GM12878 (cell line): ENCODE measurements around the gene PKP3. TPM values are rescaled to one million over a fixed set of nuclear protein-coding genes. Genes with fewer than 3 reads are reported as not detected.

Experiments
- ATAC-seq: fragments of 200-7000 bp; cut with Tn5 transposase; 3 replicates; pipeline ENCODE4 v1.9.1; 2020; ENCODE audit warnings: mild to moderate bottlenecking, moderate library complexity
- BruUV-seq: library from RNA; stranded (reverse); fragments of 400-500 nt; replicated peaks from 2 replicates; lab custom pipeline; 2021; lab: Mats Ljungman, UMichigan
- CTCF ChIA-PET: fragments of 300-600 bp; sonication (Branson Sonifier 250); formaldehyde crosslinking; extraction: SDS; loops from one replicate; lab custom pipeline; 2021; ENCODE audit warnings: inconsistent platforms; lab: Yijun Ruan, JAX
- POLR2A ChIA-PET: fragments of 350-600 bp; formaldehyde crosslinking; extraction: SDS; loops from one replicate; lab custom pipeline; 2021; ENCODE audit warnings: inconsistent platforms; lab: Charles Lee
- RAD21 ChIA-PET: fragments of 300-600 bp; sonication (Branson Sonifier 250); formaldehyde crosslinking; loops from one replicate; lab custom pipeline; 2023; ENCODE audit warnings: antibody characterized with exemption; ENCODE audit not compliant: unreplicated experiment; lab: Charles Lee
- SMC1A ChIA-PET: fragments of 300-600 bp; sonication (Branson Sonifier 250); formaldehyde crosslinking; loops from one replicate; lab custom pipeline; 2023; ENCODE audit not compliant: unreplicated experiment, uncharacterized antibody; lab: Charles Lee
- DNase-seq: peaks from one replicate; pipeline ENCODE4 v3.0.0-alpha.2; 2011; ENCODE audit warnings: low read depth, low spot score
- FAIRE-seq: peaks from 3 replicates; lab custom pipeline; 2011; peaks lifted over from hg19 to GRCh38; lab: Jason Lieb, UNC
- H2AFZ ChIP-seq: 2 replicates; pipeline ENCODE4 v1.6.0; 2011; ENCODE audit warnings: low read depth, low read length, control low read depth; ENCODE audit not compliant: control insufficient read depth
- H3K27ac ChIP-seq: 2 replicates; pipeline ENCODE4 v1.5.1; 2011; ENCODE audit warnings: control low read depth; ENCODE audit not compliant: control insufficient read depth, insufficient read depth
- H3K27me3 ChIP-seq, 2 experiments: replicated peaks in 1 of 2; 2 replicates each; pipeline versions ENCODE4 v1.6.0 to v1.6.1; 2011; ENCODE audit warnings: low read length in 1 of 2; ENCODE audit not compliant: control insufficient read depth in 2 of 2, insufficient read depth in 2 of 2
- H3K36me3 ChIP-seq, 2 experiments: 2 replicates each; pipeline ENCODE4 v1.5.1; 2011; ENCODE audit warnings: low read length in 1 of 2; ENCODE audit not compliant: control insufficient read depth in 2 of 2, insufficient read depth in 2 of 2
- H3K4me1 ChIP-seq: 2 replicates; pipeline ENCODE4 v1.6.1; 2011; ENCODE audit warnings: mild to moderate bottlenecking, low read length, moderate library complexity, mixed read lengths; ENCODE audit not compliant: control insufficient read depth, insufficient read depth
- H3K4me2 ChIP-seq: 2 replicates; pipeline ENCODE4 v1.6.0; 2011; ENCODE audit warnings: control low read depth; ENCODE audit not compliant: control insufficient read depth, insufficient read depth
- H3K4me3 ChIP-seq: fragments of 200-600 bp; sonication (generic); 2 replicates; pipeline ENCODE4 v1.5.1; 2016
- H3K79me2 ChIP-seq: 2 replicates; pipeline ENCODE4 v1.6.0; 2011; ENCODE audit warnings: low read length; ENCODE audit not compliant: control insufficient read depth, insufficient read depth
- H3K9ac ChIP-seq: 2 replicates; pipeline ENCODE4 v1.8.0; 2011; ENCODE audit warnings: low read length, control low read depth, mixed read lengths; ENCODE audit not compliant: control insufficient read depth, insufficient read depth
- H3K9me3 ChIP-seq: replicated peaks from 3 replicates; pipeline ENCODE4 v1.5.1; 2011; ENCODE audit warnings: mild to moderate bottlenecking, low read length; ENCODE audit not compliant: control insufficient read depth, insufficient read depth
- H4K20me1 ChIP-seq: 2 replicates; pipeline ENCODE4 v1.6.0; 2011; ENCODE audit not compliant: control insufficient read depth, insufficient read depth
- BCLAF1 ChIP-seq: fragments of 450-650 bp; IDR thresholded peaks from 2 replicates; pipeline ENCODE4 v1.6.1; 2017; ENCODE audit warnings: antibody characterized with exemption, mild to moderate bottlenecking, moderate library complexity
- DPF2 ChIP-seq: fragments of 450-650 bp; IDR thresholded peaks from 2 replicates; pipeline ENCODE4 v1.6.1; 2017; ENCODE audit warnings: mild to moderate bottlenecking
- EP300 ChIP-seq, 2 experiments: fragments of 150-350 bp in 1 of 2; IDR thresholded peaks; 2 replicates each; pipeline ENCODE4 v1.6.1; 2011 to 2012; ENCODE audit warnings: low read depth in 2 of 2, low read length in 2 of 2, borderline replicate concordance in 1 of 2, improper control_type of control experiment in 1 of 2, inconsistent platforms in 1 of 2; ENCODE audit not compliant: control insufficient read depth in 1 of 2
- FOXK2 ChIP-seq: fragments of 450-650 bp; IDR thresholded peaks from 2 replicates; pipeline ENCODE4 v1.6.1; 2017; ENCODE audit warnings: mild to moderate bottlenecking, moderate library complexity
- HCFC1 ChIP-seq: fragments of 150-350 bp; IDR thresholded peaks from 2 replicates; pipeline ENCODE4 v1.6.1; 2014; ENCODE audit warnings: low read length
- MEF2B ChIP-seq: fragments of 450-650 bp; IDR thresholded peaks from 2 replicates; pipeline ENCODE4 v1.6.1; 2018; ENCODE audit warnings: mild to moderate bottlenecking, moderate library complexity; ENCODE audit not compliant: partially characterized antibody, poor library complexity, severe bottlenecking
- PAX5 ChIP-seq: IDR thresholded peaks from 2 replicates; pipeline ENCODE4 v1.6.1; 2011; ENCODE audit warnings: low read depth, low read length, borderline replicate concordance
- REST ChIP-seq: IDR thresholded peaks from 2 replicates; pipeline ENCODE4 v1.6.1; 2012; ENCODE audit warnings: mild to moderate bottlenecking, low read depth, low read length
- SMC3 ChIP-seq: IDR thresholded peaks from 2 replicates; pipeline ENCODE4 v1.6.1; 2011; ENCODE audit warnings: low read length, improper control_type of control experiment, borderline replicate concordance
- TAF1 ChIP-seq: IDR thresholded peaks from 2 replicates; pipeline ENCODE4 v1.6.1; 2011; ENCODE audit warnings: mild to moderate bottlenecking, low read depth, low read length, borderline replicate concordance
- ZNF207 ChIP-seq: fragments of 450-650 bp; IDR thresholded peaks from 2 replicates; pipeline ENCODE4 v1.6.1; 2014; ENCODE audit warnings: antibody characterized with exemption, mild to moderate bottlenecking, borderline replicate concordance
- ZNF592 ChIP-seq: fragments of 450-650 bp; IDR thresholded peaks from 2 replicates; pipeline ENCODE4 v1.6.1; 2017; ENCODE audit warnings: mild to moderate bottlenecking, moderate library complexity
- WGBS: methylation state at CpG from one replicate; pipeline ENCODE4 v1.1.6; 2016; ENCODE audit warnings: low lambda C conversion rate; ENCODE audit not compliant: insufficient replicate concordance, insufficient coverage; ENCODE audit errors: missing lambda C conversion rate; 5-methylcytosine and 5-hydroxymethylcytosine counted together
- in situ Hi-C: fragments of 300-500 bp; cut with MboI; formaldehyde crosslinking; loops from 9 replicates; pipeline ENCODE4 v1.14.3; 2018; ENCODE audit warnings: mixed read lengths
- intact Hi-C: fragments of 100-400 bp; cut with micrococcal nuclease; formaldehyde crosslinking; loops from one replicate; pipeline ENCODE4 v1.14.2; 2022; ENCODE audit not compliant: unreplicated experiment
- polyA plus RNA-seq, 11 experiments: library from polyadenylated mRNA; depleted of rRNA in 4 of 11; unstranded in 6 of 11; stranded (reverse) in 5 of 11; fragments of >200 nt; fragmentation: Nextera tagmentation in 4 of 11; fragmentation: Illumina TruSeq in 1 of 11; extraction: Ambion mirVana in 4 of 11; extraction: Trizol in 1 of 11; gene quantifications; 1 replicate in 1 of 11; 2 replicates in 10 of 11; pipeline versions ENCODE4 v1.2.1 to v1.2.3, GENCODE V29; 2011 to 2016; ENCODE audit warnings: inconsistent platforms in 2 of 11, missing spikeins in 2 of 11, low read depth in 1 of 11
- total RNA-seq, 4 experiments: library from RNA; depleted of rRNA in 3 of 4; stranded (reverse); fragments of >200 nt in 3 of 4; fragmentation: Illumina TruSeq in 1 of 4; extraction: Trizol in 1 of 4; gene quantifications; 2 replicates each; pipeline versions ENCODE4 v1.2.1 to v1.2.3, GENCODE V29; 2013 to 2021

PKP3 gene
- total and polyA plus RNA-seq, 10 of the 15 experiments (the other 5 are each of a cell fraction or from before 2014, with no cell fraction given): 0.45 to 0.90 TPM; not detected in 8

GRCh38 chr11:395866-396265, 1.9 kb downstream of the PKP3 start:
- Histone ChIP-seq H3K79me2 (no peaks in the 10 kb centered on the region), H3K4me2 (no peak overlapping the region), H4K20me1 (no peaks in the 10 kb centered on the region), H3K4me3 (no peak overlapping the region), H3K36me3 (no peaks in the 10 kb centered on the region), H3K4me1 (no peaks in the 10 kb centered on the region), H3K27me3 (no peaks in the 10 kb centered on the region), H3K9me3 (no peaks in the 10 kb centered on the region; the same call in 2 of the 3 replicates), H2AFZ (no peak overlapping the region), H3K9ac (no peak overlapping the region), H3K27ac (no peak overlapping the region)
- DNase-seq (no peak), ATAC-seq (no peak), FAIRE-seq (no peak)
- WGBS: 66% methylated on average over 7 of the region's 11 CpGs
- in situ Hi-C loops (no loop called here), intact Hi-C loops (no loop called here)
- ChIA-PET POLR2A (no interaction called here), RAD21 (no interaction called here), SMC1A (interaction anchor here (1.7 kb wide), 1 partner anchor 145 kb away, joined by 5 read pairs; no protein-coding TSS in a partner anchor), CTCF (interaction anchor here (1.1 to 1.4 kb wide), 2 partner anchors 123 to 135 kb away, joined by 3 read pairs; no protein-coding TSS in a partner anchor)
- no TSS peak for BruUV-seq
- TF ChIP-seq MEF2B (no peak), FOXK2 (no peak), ZNF207 (no peak), BCLAF1 (no peak), PAX5 (no peak), TAF1 (no peak), EP300 (IDR thresholded peaks at IDR 0.05; ENCODE audit: borderline replicate concordance in 1 of 2, control insufficient read depth in 1 of 2, low read depth in 2 of 2, low read length in 2 of 2) (no peak), SMC3 (no peak), REST (no peak), DPF2 (no peak), ZNF592 (no peak), HCFC1 (no peak)
